H1 (cell line): ENCODE results near the gene TRHDE. TPM values are rescaled to one million over a fixed set of nuclear protein-coding genes. Genes with fewer than 3 reads are reported as not detected.

Experiments
- BRCA1 ChIP-seq: IDR thresholded peaks from 2 replicates; pipeline ENCODE4 v1.6.1; 2012; ENCODE audit warnings: low read depth, low read length, improper control_type of control experiment
- CBX5 ChIP-seq: fragments of 300-800, 300-1000 bp; sonication (generic); IDR thresholded peaks from 2 replicates; pipeline ENCODE4 v1.7.1; 2016; ENCODE audit warnings: antibody characterized with exemption, low read length, low read depth
- CHD1 ChIP-seq: IDR thresholded peaks from 2 replicates; pipeline ENCODE4 v1.6.1; 2012; ENCODE audit warnings: low read depth, low read length, improper control_type of control experiment
- CTBP2 ChIP-seq: IDR thresholded peaks from 2 replicates; pipeline ENCODE4 v1.7.0; 2011; ENCODE audit warnings: borderline replicate concordance, mild to moderate bottlenecking, moderate library complexity, mixed read lengths, low read length; ENCODE audit not compliant: insufficient read depth, insufficient read length
- EP300 ChIP-seq, 2 experiments: IDR thresholded peaks; 1 replicate in 1 of 2; 2 replicates in 1 of 2; pipeline ENCODE4 v1.6.1; 2011 to 2012; ENCODE audit warnings: low read depth in 2 of 2, low read length in 2 of 2, mild to moderate bottlenecking in 2 of 2, borderline replicate concordance in 1 of 2, inconsistent platforms in 1 of 2, moderate library complexity in 1 of 2
- KDM5A ChIP-seq: fragments of 200-600 bp; IDR thresholded peaks from 2 replicates; pipeline ENCODE4 v1.7.1; 2012; ENCODE audit warnings: mild to moderate bottlenecking, low read length, inconsistent platforms, mixed read lengths
- MAX ChIP-seq: IDR thresholded peaks from 2 replicates; pipeline ENCODE4 v1.6.1; 2012; ENCODE audit warnings: inconsistent platforms
- SRF ChIP-seq: IDR thresholded peaks from 2 replicates; pipeline ENCODE4 v1.6.1; 2011; ENCODE audit warnings: mild to moderate bottlenecking, low read depth, low read length, moderate library complexity
- polyA plus RNA-seq, 7 experiments: library from polyadenylated mRNA; depleted of rRNA in 3 of 7; stranded (reverse) in 5 of 7; unstranded in 2 of 7; fragments of >200 nt in 5 of 7; fragments of 200-250 nt in 2 of 7; gene quantifications; 1 replicate in 5 of 7; 2 replicates in 1 of 7; 4 replicates in 1 of 7; pipeline versions ENCODE4 v1.2.1 to v1.2.3, GENCODE V29; 2011 to 2013; ENCODE audit warnings: missing spikeins in 2 of 7, mixed read lengths in 2 of 7
- total RNA-seq: library from RNA; stranded (reverse); fragmentation: NEBNext Ultra II Directional; extraction: Animal tissue kit (Norgen Biotek cat#: 25700); gene quantifications from 2 replicates; pipeline ENCODE4 v1.2.1, GENCODE V29; 2021
- TF ChIP-seq, protein P1 (sequence below): fragments of 300-600 bp; sonication (generic); IDR thresholded peaks from 2 replicates; pipeline ENCODE4 v1.7.1; 2012; ENCODE audit warnings: low read length, moderate library complexity, mild to moderate bottlenecking, inconsistent platforms; ENCODE audit not compliant: insufficient replicate concordance

Gene TRHDE
- total and polyA plus RNA-seq, 2 of the 8 experiments (the other 6 are each of a cell fraction or from before 2014, with no cell fraction given) = 1.3 to 5.0 TPM

DNA sequence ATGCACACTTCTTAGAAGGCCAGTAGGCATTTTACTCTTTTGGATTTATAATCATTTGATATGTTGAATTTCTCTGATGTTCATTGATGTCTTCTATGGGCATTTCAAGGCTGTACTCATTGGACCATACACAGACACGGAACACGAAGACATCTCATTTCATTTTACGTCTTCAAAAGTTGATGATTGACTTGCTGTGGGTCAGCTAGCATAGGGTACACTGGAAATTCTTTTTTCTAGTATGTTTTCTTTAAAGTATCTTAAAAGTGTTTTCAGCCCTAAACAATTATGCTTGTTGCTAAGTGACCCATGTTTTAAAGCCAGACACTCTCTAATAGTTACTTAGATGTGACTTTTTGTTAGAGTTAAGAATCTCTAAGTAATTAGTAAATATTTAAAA, 16.3 kb downstream of the TRHDE start (continued):
- TF ChIP-seq, protein P1, sequence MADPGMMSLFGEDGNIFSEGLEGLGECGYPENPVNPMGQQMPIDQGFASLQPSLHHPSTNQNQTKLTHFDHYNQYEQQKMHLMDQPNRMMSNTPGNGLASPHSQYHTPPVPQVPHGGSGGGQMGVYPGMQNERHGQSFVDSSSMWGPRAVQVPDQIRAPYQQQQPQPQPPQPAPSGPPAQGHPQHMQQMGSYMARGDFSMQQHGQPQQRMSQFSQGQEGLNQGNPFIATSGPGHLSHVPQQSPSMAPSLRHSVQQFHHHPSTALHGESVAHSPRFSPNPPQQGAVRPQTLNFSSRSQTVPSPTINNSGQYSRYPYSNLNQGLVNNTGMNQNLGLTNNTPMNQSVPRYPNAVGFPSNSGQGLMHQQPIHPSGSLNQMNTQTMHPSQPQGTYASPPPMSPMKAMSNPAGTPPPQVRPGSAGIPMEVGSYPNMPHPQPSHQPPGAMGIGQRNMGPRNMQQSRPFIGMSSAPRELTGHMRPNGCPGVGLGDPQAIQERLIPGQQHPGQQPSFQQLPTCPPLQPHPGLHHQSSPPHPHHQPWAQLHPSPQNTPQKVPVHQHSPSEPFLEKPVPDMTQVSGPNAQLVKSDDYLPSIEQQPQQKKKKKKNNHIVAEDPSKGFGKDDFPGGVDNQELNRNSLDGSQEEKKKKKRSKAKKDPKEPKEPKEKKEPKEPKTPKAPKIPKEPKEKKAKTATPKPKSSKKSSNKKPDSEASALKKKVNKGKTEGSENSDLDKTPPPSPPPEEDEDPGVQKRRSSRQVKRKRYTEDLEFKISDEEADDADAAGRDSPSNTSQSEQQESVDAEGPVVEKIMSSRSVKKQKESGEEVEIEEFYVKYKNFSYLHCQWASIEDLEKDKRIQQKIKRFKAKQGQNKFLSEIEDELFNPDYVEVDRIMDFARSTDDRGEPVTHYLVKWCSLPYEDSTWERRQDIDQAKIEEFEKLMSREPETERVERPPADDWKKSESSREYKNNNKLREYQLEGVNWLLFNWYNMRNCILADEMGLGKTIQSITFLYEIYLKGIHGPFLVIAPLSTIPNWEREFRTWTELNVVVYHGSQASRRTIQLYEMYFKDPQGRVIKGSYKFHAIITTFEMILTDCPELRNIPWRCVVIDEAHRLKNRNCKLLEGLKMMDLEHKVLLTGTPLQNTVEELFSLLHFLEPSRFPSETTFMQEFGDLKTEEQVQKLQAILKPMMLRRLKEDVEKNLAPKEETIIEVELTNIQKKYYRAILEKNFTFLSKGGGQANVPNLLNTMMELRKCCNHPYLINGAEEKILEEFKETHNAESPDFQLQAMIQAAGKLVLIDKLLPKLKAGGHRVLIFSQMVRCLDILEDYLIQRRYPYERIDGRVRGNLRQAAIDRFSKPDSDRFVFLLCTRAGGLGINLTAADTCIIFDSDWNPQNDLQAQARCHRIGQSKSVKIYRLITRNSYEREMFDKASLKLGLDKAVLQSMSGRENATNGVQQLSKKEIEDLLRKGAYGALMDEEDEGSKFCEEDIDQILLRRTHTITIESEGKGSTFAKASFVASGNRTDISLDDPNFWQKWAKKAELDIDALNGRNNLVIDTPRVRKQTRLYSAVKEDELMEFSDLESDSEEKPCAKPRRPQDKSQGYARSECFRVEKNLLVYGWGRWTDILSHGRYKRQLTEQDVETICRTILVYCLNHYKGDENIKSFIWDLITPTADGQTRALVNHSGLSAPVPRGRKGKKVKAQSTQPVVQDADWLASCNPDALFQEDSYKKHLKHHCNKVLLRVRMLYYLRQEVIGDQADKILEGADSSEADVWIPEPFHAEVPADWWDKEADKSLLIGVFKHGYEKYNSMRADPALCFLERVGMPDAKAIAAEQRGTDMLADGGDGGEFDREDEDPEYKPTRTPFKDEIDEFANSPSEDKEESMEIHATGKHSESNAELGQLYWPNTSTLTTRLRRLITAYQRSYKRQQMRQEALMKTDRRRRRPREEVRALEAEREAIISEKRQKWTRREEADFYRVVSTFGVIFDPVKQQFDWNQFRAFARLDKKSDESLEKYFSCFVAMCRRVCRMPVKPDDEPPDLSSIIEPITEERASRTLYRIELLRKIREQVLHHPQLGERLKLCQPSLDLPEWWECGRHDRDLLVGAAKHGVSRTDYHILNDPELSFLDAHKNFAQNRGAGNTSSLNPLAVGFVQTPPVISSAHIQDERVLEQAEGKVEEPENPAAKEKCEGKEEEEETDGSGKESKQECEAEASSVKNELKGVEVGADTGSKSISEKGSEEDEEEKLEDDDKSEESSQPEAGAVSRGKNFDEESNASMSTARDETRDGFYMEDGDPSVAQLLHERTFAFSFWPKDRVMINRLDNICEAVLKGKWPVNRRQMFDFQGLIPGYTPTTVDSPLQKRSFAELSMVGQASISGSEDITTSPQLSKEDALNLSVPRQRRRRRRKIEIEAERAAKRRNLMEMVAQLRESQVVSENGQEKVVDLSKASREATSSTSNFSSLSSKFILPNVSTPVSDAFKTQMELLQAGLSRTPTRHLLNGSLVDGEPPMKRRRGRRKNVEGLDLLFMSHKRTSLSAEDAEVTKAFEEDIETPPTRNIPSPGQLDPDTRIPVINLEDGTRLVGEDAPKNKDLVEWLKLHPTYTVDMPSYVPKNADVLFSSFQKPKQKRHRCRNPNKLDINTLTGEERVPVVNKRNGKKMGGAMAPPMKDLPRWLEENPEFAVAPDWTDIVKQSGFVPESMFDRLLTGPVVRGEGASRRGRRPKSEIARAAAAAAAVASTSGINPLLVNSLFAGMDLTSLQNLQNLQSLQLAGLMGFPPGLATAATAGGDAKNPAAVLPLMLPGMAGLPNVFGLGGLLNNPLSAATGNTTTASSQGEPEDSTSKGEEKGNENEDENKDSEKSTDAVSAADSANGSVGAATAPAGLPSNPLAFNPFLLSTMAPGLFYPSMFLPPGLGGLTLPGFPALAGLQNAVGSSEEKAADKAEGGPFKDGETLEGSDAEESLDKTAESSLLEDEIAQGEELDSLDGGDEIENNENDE = no peak
- TF ChIP-seq CBX5 (no peak), CHD1 (no peak), CTBP2 (no peak), EP300 (IDR thresholded peaks at IDR 0.05; ENCODE audit: borderline replicate concordance in 1 of 2, low read depth in 2 of 2, low read length in 2 of 2) (no peak), BRCA1 (no peak), SRF (no peak), MAX (no peak), KDM5A (no peak)
